MM.1S (cell line): ENCODE data around the gene UCP3.

Experiments used
- CTCF ChIP-seq: fragments of 300-600 bp; sonication (generic); IDR thresholded peaks from 2 replicates; pipeline ENCODE4 v1.5.1; 2016; ENCODE audit warnings: antibody characterized with exemption, low read length, mixed read lengths
- EZH2 ChIP-seq: fragments of 300-600 bp; sonication (generic); optimal IDR thresholded peaks from 2 replicates; pipeline ENCODE3; 2017; ENCODE audit warnings: low read depth, mild to moderate bottlenecking, antibody characterized with exemption, low read length, mixed read lengths
- EZH2phosphoT487 ChIP-seq: fragments of 300-600 bp; sonication (generic); IDR thresholded peaks from 2 replicates; pipeline ENCODE4 v1.6.1; 2018; ENCODE audit warnings: antibody characterized with exemption, low read length

GRCh38 chr11:73950869-73951710 lies 57.8 kb downstream of the UCP3 start, which contains the start of gene DNAJB13:
- TF ChIP-seq CTCF = no peak
- no peak for TF ChIP-seq EZH2
- TF ChIP-seq EZH2phosphoT487 = no peak
